ENCODE results near the gene ZBTB25.

DNA sequence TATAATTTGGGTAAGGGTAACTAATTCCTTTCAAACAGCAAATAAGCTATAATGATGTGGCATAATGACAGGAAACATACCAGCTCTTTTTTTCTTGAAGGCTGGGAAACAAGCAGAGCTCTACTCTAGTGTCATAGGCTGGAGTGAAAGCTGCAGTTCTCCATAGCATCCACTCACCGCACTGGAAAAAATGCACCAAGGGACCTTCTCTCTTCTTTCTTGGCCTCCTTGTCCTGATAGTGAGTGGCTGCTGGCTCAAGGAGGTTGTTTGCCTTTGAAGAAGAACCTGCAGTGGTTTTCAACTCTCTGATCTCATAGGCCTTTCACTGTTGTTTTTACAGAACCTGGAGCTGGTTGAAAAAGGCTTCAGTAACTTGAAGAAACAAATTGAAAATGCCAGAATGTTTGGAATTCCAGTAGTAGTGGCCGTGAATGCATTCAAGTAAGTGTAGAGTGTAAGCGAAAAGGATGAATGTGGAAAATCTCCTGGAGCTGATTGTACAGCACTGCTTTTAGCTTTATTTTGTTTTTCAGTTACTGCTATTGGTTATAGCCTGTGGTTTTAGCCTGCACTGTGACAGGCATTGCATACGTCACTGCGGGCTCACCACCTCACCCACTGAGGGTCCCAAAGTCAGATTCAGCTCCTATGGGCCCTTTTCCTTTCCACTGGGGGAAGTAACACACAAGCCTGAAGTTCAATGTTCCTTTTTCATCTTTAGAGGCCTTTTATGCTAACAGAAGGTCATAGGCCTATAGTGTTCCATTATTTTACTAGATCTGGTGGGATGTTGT lies 55.6 kb downstream of the ZBTB25 start:
- TF ChIP-seq ZNF384 (IDR thresholded peaks at IDR 0.05; ENCODE audit: borderline replicate concordance, low read depth, low read length) (no peak), BRCA1 (IDR thresholded peaks at IDR 0.05; ENCODE audit: low read depth, low read length) (no peak)
- TF ChIP-seq, protein P1, sequence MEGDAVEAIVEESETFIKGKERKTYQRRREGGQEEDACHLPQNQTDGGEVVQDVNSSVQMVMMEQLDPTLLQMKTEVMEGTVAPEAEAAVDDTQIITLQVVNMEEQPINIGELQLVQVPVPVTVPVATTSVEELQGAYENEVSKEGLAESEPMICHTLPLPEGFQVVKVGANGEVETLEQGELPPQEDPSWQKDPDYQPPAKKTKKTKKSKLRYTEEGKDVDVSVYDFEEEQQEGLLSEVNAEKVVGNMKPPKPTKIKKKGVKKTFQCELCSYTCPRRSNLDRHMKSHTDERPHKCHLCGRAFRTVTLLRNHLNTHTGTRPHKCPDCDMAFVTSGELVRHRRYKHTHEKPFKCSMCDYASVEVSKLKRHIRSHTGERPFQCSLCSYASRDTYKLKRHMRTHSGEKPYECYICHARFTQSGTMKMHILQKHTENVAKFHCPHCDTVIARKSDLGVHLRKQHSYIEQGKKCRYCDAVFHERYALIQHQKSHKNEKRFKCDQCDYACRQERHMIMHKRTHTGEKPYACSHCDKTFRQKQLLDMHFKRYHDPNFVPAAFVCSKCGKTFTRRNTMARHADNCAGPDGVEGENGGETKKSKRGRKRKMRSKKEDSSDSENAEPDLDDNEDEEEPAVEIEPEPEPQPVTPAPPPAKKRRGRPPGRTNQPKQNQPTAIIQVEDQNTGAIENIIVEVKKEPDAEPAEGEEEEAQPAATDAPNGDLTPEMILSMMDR (IDR thresholded peaks at IDR 0.05 in 2 of 3, conservative IDR thresholded peaks at IDR 0.05 in 1 of 3; ENCODE audit: control insufficient read depth in 2 of 3, extremely low read depth in 1 of 3, insufficient read depth in 1 of 3, low read depth in 3 of 3, low read length in 3 of 3), result no peak
- TF ChIP-seq, protein P2, sequence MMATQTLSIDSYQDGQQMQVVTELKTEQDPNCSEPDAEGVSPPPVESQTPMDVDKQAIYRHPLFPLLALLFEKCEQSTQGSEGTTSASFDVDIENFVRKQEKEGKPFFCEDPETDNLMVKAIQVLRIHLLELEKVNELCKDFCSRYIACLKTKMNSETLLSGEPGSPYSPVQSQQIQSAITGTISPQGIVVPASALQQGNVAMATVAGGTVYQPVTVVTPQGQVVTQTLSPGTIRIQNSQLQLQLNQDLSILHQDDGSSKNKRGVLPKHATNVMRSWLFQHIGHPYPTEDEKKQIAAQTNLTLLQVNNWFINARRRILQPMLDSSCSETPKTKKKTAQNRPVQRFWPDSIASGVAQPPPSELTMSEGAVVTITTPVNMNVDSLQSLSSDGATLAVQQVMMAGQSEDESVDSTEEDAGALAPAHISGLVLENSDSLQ (IDR thresholded peaks at IDR 0.05), result no peak

Measured in GM12878 (cell line).